ENCODE results near the gene NKX1-1. TPM values are rescaled to one million over a fixed set of nuclear protein-coding genes. Genes with fewer than 3 reads are reported as not detected.
A peak's percentile ranks its signal among the peaks of the same experiment; 100 is the strongest.
"Not testable (repeated sequence)": the region's sequence is repeated elsewhere in the genome, so short reads cannot be mapped to it uniquely, and the experiment has no call there.

Gene NKX1-1
- total RNA-seq, 1 experiment from 2014 or later, result not detected

DNA sequence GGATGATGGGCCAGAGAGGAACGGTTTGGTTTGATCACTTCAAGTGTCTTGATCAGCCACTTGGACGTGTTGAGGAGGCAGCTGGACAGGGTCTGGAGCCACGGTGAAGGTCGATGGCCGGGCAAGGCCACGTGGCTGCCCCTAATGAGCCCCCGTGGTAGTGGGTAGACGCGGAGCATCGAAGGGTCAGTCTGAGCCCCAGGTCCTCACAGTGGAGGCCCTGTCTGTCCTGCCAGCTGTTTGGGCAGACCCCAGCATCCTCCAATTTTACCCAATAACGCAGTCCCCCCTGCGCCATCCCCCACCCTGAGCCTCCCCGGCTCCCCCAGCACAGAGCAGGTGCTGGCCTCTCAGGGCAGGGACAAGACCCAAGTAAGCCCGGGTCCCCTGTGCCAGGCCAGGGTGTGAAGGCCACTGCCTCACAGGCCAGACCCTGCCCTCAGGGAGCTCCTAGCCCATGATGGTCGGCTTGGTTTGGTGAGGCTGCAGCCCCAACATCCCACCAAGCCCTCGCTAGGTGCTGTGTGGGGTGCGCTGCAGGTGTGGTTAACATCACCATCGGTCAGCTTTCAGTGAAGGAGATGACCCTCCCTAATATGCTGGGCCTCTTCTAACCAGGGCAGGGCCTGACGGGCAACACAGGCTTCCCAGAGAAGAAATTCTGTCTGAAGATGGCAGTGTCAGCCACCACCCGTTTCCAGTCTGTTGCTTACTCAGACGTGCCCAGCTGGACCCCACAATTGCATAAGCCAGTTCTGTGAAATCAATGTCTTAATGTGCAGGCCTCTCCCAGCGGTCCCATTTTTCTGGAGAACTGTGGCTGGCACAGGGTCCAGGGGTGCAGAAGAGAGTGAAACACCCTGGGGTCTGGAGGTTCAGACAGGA is 40.5 kb upstream of the NKX1-1 start:
- ChIA-PET CTCF (no interaction called here), POLR2A (ENCODE audit: unreplicated experiment) (no interaction called here)
- Histone ChIP-seq H2AFZ (no peak overlapping the region), H3K4me1 (replicated peaks; ENCODE audit: insufficient read depth) (no peaks in the 10 kb centered on the region), H3K9me2 (ENCODE audit: insufficient read depth) (no peaks in the 10 kb centered on the region), H4K20me1 (ENCODE audit: insufficient read depth) (no peaks in the 10 kb centered on the region), H3K9me3 (ENCODE audit: insufficient read depth, low read depth) (no peaks in the 10 kb centered on the region), H3K36me3 (ENCODE audit: low read depth) (no peaks in the 10 kb centered on the region), H3K27ac (no peak overlapping the region), H3K4me3 (no peak overlapping the region), H3K27me3 (ENCODE audit: insufficient read depth, low read depth) (peaks cover 98% of the 10 kb centered on the region), H3K79me2 (ENCODE audit: low read depth) (no peaks in the 10 kb centered on the region), H3F3A (ENCODE audit: insufficient read depth, low read depth) (no peaks in the 10 kb centered on the region), H3K4me2 (no peak overlapping the region)
- no TSS peak for BruUV-seq (replicated peaks)
- DNase-seq, result no peak
- TF ChIP-seq EZH2 (IDR thresholded peaks at IDR 0.05; ENCODE audit: low read depth), result no peak
- intact Hi-C loops (cut with micrococcal nuclease; ENCODE audit: unreplicated experiment), result no loop called here

DNA sequence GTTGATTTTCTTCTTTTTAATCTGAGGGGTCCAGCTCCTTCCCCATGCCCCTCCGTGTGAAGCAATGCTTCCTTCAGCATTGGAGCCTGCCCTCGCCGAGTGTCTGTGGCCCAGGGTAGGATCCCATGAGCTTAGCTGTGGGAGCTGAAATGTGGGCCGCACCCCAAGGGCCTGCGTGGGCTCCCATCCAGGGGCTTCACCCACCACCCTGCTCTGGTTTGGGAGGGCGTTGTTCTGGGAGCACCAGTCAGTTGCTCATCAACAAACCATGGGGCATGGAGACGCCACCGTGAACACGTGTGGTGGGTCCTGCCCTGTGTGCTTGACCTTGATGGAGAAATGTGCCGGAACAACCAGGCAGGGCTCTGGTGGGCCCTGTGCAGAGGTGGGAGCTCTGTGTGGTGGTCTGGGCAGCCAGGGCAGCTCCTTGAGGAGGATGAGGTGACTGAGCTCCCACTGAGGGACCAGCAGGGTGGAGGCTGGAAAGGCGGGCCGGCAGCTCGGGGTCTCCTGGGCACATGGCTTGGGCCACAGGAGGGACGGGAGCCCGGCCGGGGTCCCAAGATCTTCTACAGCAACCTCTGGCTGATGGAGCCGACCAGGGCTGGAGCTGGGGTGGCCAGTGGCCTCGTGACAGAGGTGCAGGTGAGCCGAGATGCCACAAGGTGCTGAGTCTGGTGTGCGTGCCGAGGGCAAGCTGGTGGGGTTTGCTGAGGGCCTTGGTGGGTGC is 39.6 kb upstream of the NKX1-1 start:
- ChIA-PET POLR2A (ENCODE audit: unreplicated experiment) (no interaction called here), CTCF (no interaction called here)
- Histone ChIP-seq H3K9me3 (ENCODE audit: insufficient read depth, low read depth) (no peaks in the 10 kb centered on the region), H3K4me1 (replicated peaks; ENCODE audit: insufficient read depth) (no peaks in the 10 kb centered on the region), H4K20me1 (ENCODE audit: insufficient read depth) (no peaks in the 10 kb centered on the region), H3K4me2 (no peak overlapping the region), H3K27ac (no peak overlapping the region), H3F3A (ENCODE audit: insufficient read depth, low read depth) (no peaks in the 10 kb centered on the region), H3K79me2 (ENCODE audit: low read depth) (no peaks in the 10 kb centered on the region), H2AFZ (no peak overlapping the region), H3K27me3 (ENCODE audit: insufficient read depth, low read depth) (peaks cover 89% of the 10 kb centered on the region), H3K9me2 (ENCODE audit: insufficient read depth) (no peaks in the 10 kb centered on the region), H3K36me3 (ENCODE audit: low read depth) (no peaks in the 10 kb centered on the region), H3K4me3 (no peak overlapping the region)
- TF ChIP-seq EZH2 (IDR thresholded peaks at IDR 0.05; ENCODE audit: low read depth), result no peak
- TF ChIP-seq, protein P1, sequence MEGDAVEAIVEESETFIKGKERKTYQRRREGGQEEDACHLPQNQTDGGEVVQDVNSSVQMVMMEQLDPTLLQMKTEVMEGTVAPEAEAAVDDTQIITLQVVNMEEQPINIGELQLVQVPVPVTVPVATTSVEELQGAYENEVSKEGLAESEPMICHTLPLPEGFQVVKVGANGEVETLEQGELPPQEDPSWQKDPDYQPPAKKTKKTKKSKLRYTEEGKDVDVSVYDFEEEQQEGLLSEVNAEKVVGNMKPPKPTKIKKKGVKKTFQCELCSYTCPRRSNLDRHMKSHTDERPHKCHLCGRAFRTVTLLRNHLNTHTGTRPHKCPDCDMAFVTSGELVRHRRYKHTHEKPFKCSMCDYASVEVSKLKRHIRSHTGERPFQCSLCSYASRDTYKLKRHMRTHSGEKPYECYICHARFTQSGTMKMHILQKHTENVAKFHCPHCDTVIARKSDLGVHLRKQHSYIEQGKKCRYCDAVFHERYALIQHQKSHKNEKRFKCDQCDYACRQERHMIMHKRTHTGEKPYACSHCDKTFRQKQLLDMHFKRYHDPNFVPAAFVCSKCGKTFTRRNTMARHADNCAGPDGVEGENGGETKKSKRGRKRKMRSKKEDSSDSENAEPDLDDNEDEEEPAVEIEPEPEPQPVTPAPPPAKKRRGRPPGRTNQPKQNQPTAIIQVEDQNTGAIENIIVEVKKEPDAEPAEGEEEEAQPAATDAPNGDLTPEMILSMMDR (conservative IDR thresholded peaks at IDR 0.05), result no peak
- DNase-seq, result no peak
- intact Hi-C loops (cut with micrococcal nuclease; ENCODE audit: unreplicated experiment), result no loop called here
- BruUV-seq (replicated peaks), result no TSS peak

DNA sequence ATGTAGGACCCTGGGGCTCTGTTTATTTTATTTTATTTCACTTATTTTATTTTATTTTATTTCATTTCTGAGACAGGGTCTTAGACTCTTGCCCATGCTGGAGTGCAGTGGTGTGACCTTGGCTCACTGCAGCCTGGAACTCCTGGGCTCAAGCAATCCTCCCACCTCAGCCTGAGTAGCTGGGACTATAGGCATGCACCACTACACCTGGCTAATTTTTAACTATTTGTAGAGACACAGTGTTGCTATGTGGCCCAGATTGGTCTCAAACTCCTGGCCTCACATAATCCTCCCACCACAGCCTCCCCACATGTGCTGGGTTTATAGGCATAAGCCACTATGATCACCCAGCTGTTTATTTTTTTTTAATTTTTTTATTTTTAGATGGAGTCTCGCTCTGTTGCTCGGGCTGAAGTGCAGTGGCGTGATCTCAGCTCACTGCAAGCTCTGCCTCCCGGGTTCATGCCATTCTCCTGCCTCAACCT is 37.5 kb upstream of the NKX1-1 start:
- BruUV-seq (replicated peaks); H3K79me2 ChIP-seq (ENCODE audit: low read depth): not testable (repeated sequence)
- POLR2A ChIA-PET (ENCODE audit: unreplicated experiment), result interaction anchor here (0.7 kb wide), 1 partner anchor 644 kb away, joined by 6 read pairs; no protein-coding TSS in a partner anchor

DNA sequence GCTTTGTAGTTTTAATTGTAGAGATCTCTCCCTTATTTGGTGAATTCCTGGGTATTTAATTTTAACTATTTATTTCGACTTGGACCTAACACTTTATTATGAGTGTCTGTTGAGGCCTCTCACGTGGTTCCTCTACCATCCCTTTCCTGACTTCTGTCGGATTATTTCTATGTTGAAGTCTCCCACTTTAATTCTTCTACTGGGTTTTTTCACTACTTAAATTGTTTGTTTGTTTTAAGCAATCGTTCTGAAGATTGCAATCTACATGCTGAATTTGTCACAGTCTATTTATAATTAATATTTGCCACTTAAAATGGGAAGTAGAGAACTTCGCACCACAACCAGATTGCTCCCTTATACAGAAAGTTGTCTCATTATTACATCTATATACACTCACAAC is 20.8 kb upstream of the NKX1-1 start:
- ChIA-PET CTCF (no interaction called here), POLR2A (ENCODE audit: unreplicated experiment) (no interaction called here)
- no peak overlapping the region for H3K4me2 ChIP-seq

More for the DNA sequence above, 37.5 kb upstream of the NKX1-1 start:
- H3F3A ChIP-seq (ENCODE audit: insufficient read depth, low read depth); H2AFZ ChIP-seq; H3K4me1 ChIP-seq (replicated peaks; ENCODE audit: insufficient read depth); DNase-seq; H3K4me2 ChIP-seq; H3K9me3 ChIP-seq (ENCODE audit: insufficient read depth, low read depth); H3K4me3 ChIP-seq; H3K27ac ChIP-seq; H3K36me3 ChIP-seq (ENCODE audit: low read depth); H4K20me1 ChIP-seq (ENCODE audit: insufficient read depth); H3K9me2 ChIP-seq (ENCODE audit: insufficient read depth); intact Hi-C loops (cut with micrococcal nuclease; ENCODE audit: unreplicated experiment); CTCF ChIA-PET: not testable (repeated sequence)
- H3K27me3 ChIP-seq (ENCODE audit: insufficient read depth, low read depth), result peaks cover 68% of the 10 kb centered on the region

More for the DNA sequence above, 20.8 kb upstream of the NKX1-1 start:
- H3K9me3 ChIP-seq (ENCODE audit: insufficient read depth, low read depth), result no peaks in the 10 kb centered on the region
- no peak overlapping the region for H3K27ac ChIP-seq
- no peaks in the 10 kb centered on the region for H3K4me1 ChIP-seq (replicated peaks; ENCODE audit: insufficient read depth)
- intact Hi-C loops (cut with micrococcal nuclease; ENCODE audit: unreplicated experiment), result no loop called here
- H4K20me1 ChIP-seq (ENCODE audit: insufficient read depth), result no peaks in the 10 kb centered on the region
- H3K36me3 ChIP-seq (ENCODE audit: low read depth), result no peaks in the 10 kb centered on the region
- no peak overlapping the region for H3K4me3 ChIP-seq
- H3F3A ChIP-seq (ENCODE audit: insufficient read depth, low read depth), result no peaks in the 10 kb centered on the region
- DNase-seq, result no peak
- no peaks in the 10 kb centered on the region for H3K79me2 ChIP-seq (ENCODE audit: low read depth)
- BruUV-seq (replicated peaks), result no TSS peak
- H2AFZ ChIP-seq, result no peak overlapping the region
- peaks cover 48% of the 10 kb centered on the region for H3K27me3 ChIP-seq (ENCODE audit: insufficient read depth, low read depth)
- no peaks in the 10 kb centered on the region for H3K9me2 ChIP-seq (ENCODE audit: insufficient read depth)
- peak; percentile 100 for TF ChIP-seq EZH2 (IDR thresholded peaks at IDR 0.05; ENCODE audit: low read depth)
- TF ChIP-seq, protein P1 (conservative IDR thresholded peaks at IDR 0.05), result no peak
